Activated CD8-positive, alpha-beta memory T cell treated with anti-CD3 and anti-CD28 coated beads for 48 hours (primary cell): ENCODE measurements around the gene JAK1.

Experiments used
- DNase-seq, 3 experiments: peaks; one replicate each; pipeline ENCODE4 v3.0.0-alpha.2; 2020; ENCODE audit warnings: low read depth in 2 of 3, low spot score in 2 of 3

The JAK1 gene

DNA sequence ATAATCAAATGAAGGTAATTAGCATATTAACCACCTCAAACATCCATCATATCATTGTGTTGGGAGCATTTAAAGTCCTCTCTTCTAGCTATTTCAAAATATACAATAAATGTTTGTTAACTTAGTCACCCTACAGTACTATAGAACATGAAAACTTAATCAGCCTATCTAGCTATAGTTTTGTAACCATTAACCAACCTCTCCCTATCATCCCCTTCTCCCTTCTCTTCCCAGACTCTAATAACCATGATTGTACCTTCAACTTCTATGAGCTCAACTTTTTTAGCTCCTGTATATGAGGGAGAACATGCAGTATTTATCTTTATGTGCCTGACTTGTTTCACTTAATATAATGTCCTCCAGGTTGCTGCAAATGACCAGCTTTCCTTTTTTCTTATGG is 167.5 kb downstream of the JAK1 start:
- no peak for DNase-seq

DNA sequence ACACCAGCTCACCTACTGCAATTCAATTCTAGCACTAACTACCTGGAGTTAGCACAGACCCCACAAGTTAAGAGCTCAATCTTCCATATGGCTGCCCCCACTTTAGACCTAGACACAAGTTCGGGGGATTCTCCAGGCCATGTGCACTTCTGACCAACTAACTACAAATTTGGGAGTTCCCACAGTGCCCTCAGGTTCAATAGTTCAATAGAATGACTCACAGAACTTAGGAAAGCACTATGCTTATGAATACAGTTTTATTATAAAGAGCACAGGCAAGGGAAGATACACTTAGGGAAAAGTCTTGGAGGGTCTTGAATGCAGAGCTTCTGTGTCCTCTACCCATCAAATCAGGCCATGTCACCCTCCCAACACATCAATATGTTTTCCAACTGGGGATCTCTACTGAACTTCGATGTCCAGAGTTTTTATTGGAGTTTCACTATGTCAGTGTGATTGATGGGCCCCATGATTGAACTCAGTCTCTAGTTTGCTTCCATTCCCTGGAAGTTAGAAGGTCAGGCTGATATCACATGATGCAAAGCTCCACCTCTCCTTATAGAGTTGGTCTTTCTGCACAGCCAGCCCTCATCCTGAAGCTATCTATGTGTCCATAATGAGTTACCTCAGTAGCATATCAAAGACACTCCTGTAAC is 175.4 kb downstream of the JAK1 start:
- DNase-seq: no peak
